Keratinocyte (primary cell): ENCODE results near the gene LGALS13. TPM values are rescaled to one million over a fixed set of nuclear protein-coding genes. Genes with fewer than 3 reads are reported as not detected.

Source experiments
- DNase-seq: peaks from one replicate; pipeline ENCODE4 v3.0.0-alpha.2; 2011; ENCODE audit warnings: low read depth, missing footprints, low spot score
- FAIRE-seq: peaks from 2 replicates; lab custom pipeline; 2011; peaks lifted over from hg19 to GRCh38; lab: Jason Lieb, UNC
- H2AFZ ChIP-seq: 2 replicates; pipeline ENCODE4 v1.6.0; 2012; ENCODE audit warnings: low read length, control low read depth, inconsistent platforms; ENCODE audit not compliant: control insufficient read depth
- H3K27ac ChIP-seq: 2 replicates; pipeline ENCODE4 v1.5.1; 2011; ENCODE audit warnings: low read length; ENCODE audit not compliant: control insufficient read depth, insufficient read depth
- H3K27me3 ChIP-seq: 3 replicates; pipeline ENCODE4 v1.6.0; 2011; ENCODE audit warnings: low read length; ENCODE audit not compliant: control insufficient read depth, insufficient read depth; ENCODE audit errors: extremely low read depth
- H3K36me3 ChIP-seq, 2 experiments: 2 replicates in 1 of 2; 3 replicates in 1 of 2; pipeline ENCODE4 v1.5.1; 2011; ENCODE audit warnings: low read length in 2 of 2, mild to moderate bottlenecking in 1 of 2; ENCODE audit not compliant: control insufficient read depth in 2 of 2, insufficient read depth in 2 of 2; ENCODE audit errors: extremely low read depth in 1 of 2
- H3K4me1 ChIP-seq: 3 replicates; pipeline ENCODE4 v1.5.1; 2011; ENCODE audit warnings: low read length; ENCODE audit not compliant: control insufficient read depth, insufficient read depth; ENCODE audit errors: extremely low read depth
- H3K4me2 ChIP-seq: 3 replicates; pipeline ENCODE4 v1.6.0; 2011; ENCODE audit warnings: low read depth, low read length; ENCODE audit not compliant: control insufficient read depth, insufficient read depth; ENCODE audit errors: extremely low read depth
- H3K4me3 ChIP-seq, 3 experiments: fragments of 200-600 bp in 1 of 3; sonication (generic) in 1 of 3; 2 replicates in 2 of 3; 3 replicates in 1 of 3; pipeline ENCODE4 v1.5.1; 2011 to 2016; ENCODE audit warnings: low read length in 3 of 3, mild to moderate bottlenecking in 3 of 3, control low read depth in 2 of 3, inconsistent platforms in 1 of 3, low read depth in 1 of 3, mixed read lengths in 1 of 3, mixed run types in 1 of 3, moderate library complexity in 1 of 3; ENCODE audit not compliant: control insufficient read depth in 2 of 3, insufficient read depth in 2 of 3; ENCODE audit errors: extremely low read depth in 1 of 3
- H3K79me2 ChIP-seq: 2 replicates; pipeline ENCODE4 v1.6.0; 2012; ENCODE audit warnings: low read length; ENCODE audit not compliant: control insufficient read depth, insufficient read depth
- H3K9ac ChIP-seq: 3 replicates; pipeline ENCODE4 v1.6.0; 2011; ENCODE audit warnings: low read length; ENCODE audit not compliant: control insufficient read depth, insufficient read depth; ENCODE audit errors: extremely low read depth
- H3K9me1 ChIP-seq: 3 replicates; pipeline ENCODE4 v1.6.0; 2011; ENCODE audit warnings: low read length; ENCODE audit not compliant: control insufficient read depth, insufficient read depth; ENCODE audit errors: extremely low read depth
- H3K9me3 ChIP-seq: 2 replicates; pipeline ENCODE4 v1.5.1; 2012; ENCODE audit warnings: low read depth, low read length; ENCODE audit not compliant: control insufficient read depth
- H4K20me1 ChIP-seq: 3 replicates; pipeline ENCODE4 v1.6.0; 2011; ENCODE audit warnings: low read length; ENCODE audit not compliant: control insufficient read depth, insufficient read depth; ENCODE audit errors: extremely low read depth
- EZH2 ChIP-seq: IDR thresholded peaks from one replicate; pipeline ENCODE4 v1.6.1; 2012; ENCODE audit warnings: inconsistent platforms, mild to moderate bottlenecking, low read length, moderate library complexity
- dilution Hi-C: fragments of 300-500 bp; cut with MboI; formaldehyde crosslinking; loops from one replicate; pipeline ENCODE4 v1.7.0; 2020; ENCODE audit warnings: low sequenced_read_pairs; ENCODE audit not compliant: extremely low pct_ligation_motif_present
- polyA plus RNA-seq, 5 experiments: library from polyadenylated mRNA; depleted of rRNA in 3 of 5; stranded (reverse) in 3 of 5; stranded (forward) in 1 of 5; unstranded in 1 of 5; fragments of >200 nt; gene quantifications; 1 replicate in 1 of 5; 2 replicates in 3 of 5; 3 replicates in 1 of 5; pipeline versions ENCODE4 v1.2.1 to v1.2.3, GENCODE V29; 2011 to 2012; ENCODE audit warnings: missing spikeins in 2 of 5, low read depth in 1 of 5, low replicate concordance in 1 of 5
- TF ChIP-seq, protein P1 (sequence below), 3 experiments: IDR thresholded peaks in 1 of 3; conservative IDR thresholded peaks in 1 of 3; optimal IDR thresholded peaks in 1 of 3; 2 replicates in 2 of 3; 3 replicates in 1 of 3; pipeline versions ENCODE3 to v1.5.1; 2011; ENCODE audit warnings: low read length in 3 of 3, mild to moderate bottlenecking in 3 of 3, moderate library complexity in 2 of 3, control low read depth in 1 of 3, inconsistent platforms in 1 of 3; ENCODE audit not compliant: insufficient read depth in 2 of 3; ENCODE audit errors: extremely low read depth in 1 of 3

LGALS13 gene
- polyA plus RNA-seq, 1 donor (not counting 4 experiments of a cell fraction or from before 2014, with no cell fraction given) = not detected

DNA sequence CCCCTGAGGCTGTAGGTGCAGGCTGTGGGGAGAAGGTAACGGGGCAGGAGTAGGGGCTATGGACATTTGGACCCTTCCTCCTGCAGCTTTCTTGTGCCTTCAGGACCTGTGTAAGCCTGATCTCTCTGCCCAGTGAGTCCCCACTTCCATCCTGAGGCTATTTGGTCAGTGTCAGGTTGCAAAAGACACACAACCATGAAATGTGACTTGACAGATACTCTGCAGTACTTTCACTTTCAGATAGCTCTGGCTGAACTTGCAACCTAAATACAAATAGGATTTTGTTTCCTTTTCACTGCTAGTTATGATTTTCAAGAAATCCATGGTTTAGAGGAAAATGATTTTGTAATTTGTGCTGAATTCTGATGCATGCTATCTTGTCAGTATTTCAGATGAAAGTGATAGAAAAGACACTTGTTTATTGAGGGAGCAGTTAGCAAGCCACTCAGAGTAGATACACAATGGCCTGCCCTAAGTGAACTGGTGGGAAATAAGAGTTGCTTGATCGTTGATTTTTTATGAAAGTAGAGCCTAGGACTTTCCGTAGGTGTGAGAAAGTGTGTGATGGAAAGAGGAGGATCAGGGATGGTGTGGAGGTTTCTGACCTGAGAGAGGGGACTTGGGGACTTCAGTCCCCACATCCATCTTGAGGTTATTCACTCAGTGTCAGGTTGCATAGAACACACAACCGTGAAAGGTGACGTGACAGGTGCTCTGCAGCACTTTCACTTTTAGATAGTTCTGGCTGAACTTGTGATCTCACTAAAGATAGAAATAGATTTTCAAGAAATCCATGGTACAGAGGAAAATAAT is 44.3 kb upstream of the LGALS13 start:
- DNase-seq (no peak), FAIRE-seq (no peak)
- dilution Hi-C loops = no loop called here
- no peak overlapping the region for H3K4me3 ChIP-seq
- no peak overlapping the region for H3K27ac ChIP-seq
- no peak overlapping the region for H3K4me2 ChIP-seq
- H3K9me1 ChIP-seq = no peaks in the 10 kb centered on the region
- H3K27me3 ChIP-seq = peaks cover 4% of the 10 kb centered on the region
- H3K36me3 ChIP-seq = no peaks in the 10 kb centered on the region
- H2AFZ ChIP-seq = no peak overlapping the region
- no peak overlapping the region for H3K9ac ChIP-seq
- H4K20me1 ChIP-seq = no peaks in the 10 kb centered on the region
- no peaks in the 10 kb centered on the region for H3K4me1 ChIP-seq
- H3K9me3 ChIP-seq = no peaks in the 10 kb centered on the region
- TF ChIP-seq, protein P1, sequence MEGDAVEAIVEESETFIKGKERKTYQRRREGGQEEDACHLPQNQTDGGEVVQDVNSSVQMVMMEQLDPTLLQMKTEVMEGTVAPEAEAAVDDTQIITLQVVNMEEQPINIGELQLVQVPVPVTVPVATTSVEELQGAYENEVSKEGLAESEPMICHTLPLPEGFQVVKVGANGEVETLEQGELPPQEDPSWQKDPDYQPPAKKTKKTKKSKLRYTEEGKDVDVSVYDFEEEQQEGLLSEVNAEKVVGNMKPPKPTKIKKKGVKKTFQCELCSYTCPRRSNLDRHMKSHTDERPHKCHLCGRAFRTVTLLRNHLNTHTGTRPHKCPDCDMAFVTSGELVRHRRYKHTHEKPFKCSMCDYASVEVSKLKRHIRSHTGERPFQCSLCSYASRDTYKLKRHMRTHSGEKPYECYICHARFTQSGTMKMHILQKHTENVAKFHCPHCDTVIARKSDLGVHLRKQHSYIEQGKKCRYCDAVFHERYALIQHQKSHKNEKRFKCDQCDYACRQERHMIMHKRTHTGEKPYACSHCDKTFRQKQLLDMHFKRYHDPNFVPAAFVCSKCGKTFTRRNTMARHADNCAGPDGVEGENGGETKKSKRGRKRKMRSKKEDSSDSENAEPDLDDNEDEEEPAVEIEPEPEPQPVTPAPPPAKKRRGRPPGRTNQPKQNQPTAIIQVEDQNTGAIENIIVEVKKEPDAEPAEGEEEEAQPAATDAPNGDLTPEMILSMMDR (optimal IDR thresholded peaks at IDR 0.05 in 1 of 3, IDR thresholded peaks at IDR 0.05 in 1 of 3, conservative IDR thresholded peaks at IDR 0.05 in 1 of 3; ENCODE audit: extremely low read depth in 1 of 3, insufficient read depth in 2 of 3, low read length in 3 of 3) = no peak
- TF ChIP-seq EZH2 = no peak
- no peaks in the 10 kb centered on the region for H3K79me2 ChIP-seq

DNA sequence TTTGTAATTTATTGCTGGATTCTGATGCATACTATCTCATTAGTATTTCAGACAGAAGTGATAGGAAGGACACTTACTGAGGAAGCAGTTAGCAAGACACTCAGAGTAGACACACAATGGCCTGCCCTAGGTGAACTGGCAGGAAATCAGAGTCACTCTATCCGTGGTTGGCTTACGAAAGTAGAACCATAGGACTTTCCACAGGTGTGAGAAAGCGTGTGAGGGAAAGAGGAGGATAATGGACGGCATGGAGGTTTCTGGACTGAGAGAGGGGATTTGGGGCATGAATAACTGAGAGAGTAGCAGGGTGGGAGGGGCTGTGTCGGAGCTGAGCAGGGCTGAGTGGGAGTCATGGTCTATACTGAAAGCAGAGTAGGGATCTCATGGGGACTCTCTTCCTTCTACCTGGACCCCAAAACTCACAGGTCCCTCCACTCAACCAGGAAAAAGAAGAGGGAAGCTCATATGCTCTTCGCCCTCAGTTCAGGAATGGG is 43.7 kb upstream of the LGALS13 start:
- Histone ChIP-seq H3K27ac (no peak overlapping the region), H2AFZ (no peak overlapping the region), H3K9me1 (no peaks in the 10 kb centered on the region), H3K4me2 (no peak overlapping the region), H3K27me3 (peaks cover 4% of the 10 kb centered on the region), H3K4me1 (no peaks in the 10 kb centered on the region), H3K36me3 (no peaks in the 10 kb centered on the region), H3K9me3 (no peaks in the 10 kb centered on the region), H3K4me3 (no peak overlapping the region), H3K79me2 (no peaks in the 10 kb centered on the region), H3K9ac (no peak overlapping the region), H4K20me1 (no peaks in the 10 kb centered on the region)
- FAIRE-seq (no peak), DNase-seq (no peak)
- dilution Hi-C loops = no loop called here
- TF ChIP-seq EZH2 = no peak
- TF ChIP-seq, protein P1 (optimal IDR thresholded peaks at IDR 0.05 in 1 of 3, IDR thresholded peaks at IDR 0.05 in 1 of 3, conservative IDR thresholded peaks at IDR 0.05 in 1 of 3; ENCODE audit: extremely low read depth in 1 of 3, insufficient read depth in 2 of 3, low read length in 3 of 3) = no peak
